Prostate gland (tissue), 2 donors: Measurements from ENCODE around the gene CCDC107. TPM values are rescaled to one million over a fixed set of nuclear protein-coding genes. Genes with fewer than 3 reads are reported as not detected.

Source experiments
- DNase-seq: peaks from one replicate; pipeline ENCODE4 v3.0.0-alpha.2; 2019; ENCODE audit warnings: low spot score
- H3K27ac ChIP-seq, 2 donors: fragments of 200-600 bp; sonication (generic); 2 replicates each; pipeline ENCODE4 v1.5.1; 2017 to 2019
- H3K27me3 ChIP-seq: fragments of 200-600 bp; sonication (generic); replicated peaks from 2 replicates; pipeline ENCODE4 v1.5.1; 2019; ENCODE audit not compliant: insufficient read depth
- H3K36me3 ChIP-seq, 2 donors: fragments of 200-600 bp; sonication (generic); 1 replicate in 1 of 2; 2 replicates in 1 of 2; pipeline versions ENCODE4 v1.5.1 to v1.8.1; 2017 to 2019
- H3K4me1 ChIP-seq: fragments of 200-600 bp; sonication (generic); replicated peaks from 2 replicates; pipeline ENCODE4 v1.5.1; 2019
- H3K4me3 ChIP-seq, 2 donors: fragments of 200-600 bp; sonication (generic); 2 replicates each; pipeline ENCODE4 v1.5.1; 2017 to 2019
- H3K9me3 ChIP-seq: fragments of 200-600 bp; sonication (generic); 2 replicates; pipeline ENCODE4 v1.5.1; 2017
- POLR2A ChIP-seq: fragments of 450-650 bp; IDR thresholded peaks from one replicate; pipeline ENCODE4 v1.6.1; 2016; ENCODE audit warnings: antibody characterized with exemption, mild to moderate bottlenecking
- POLR2AphosphoS5 ChIP-seq: sonication (generic); formaldehyde crosslinking; IDR thresholded peaks from one replicate; pipeline ENCODE4 v1.6.1; 2017; ENCODE audit warnings: antibody characterized with exemption
- WGBS: methylation state at CpG from one replicate; pipeline ENCODE4 v1.1.5; 2018; 5-methylcytosine and 5-hydroxymethylcytosine counted together
- intact Hi-C: fragments of 100-400 bp; cut with DNase I; formaldehyde crosslinking; loops from one replicate; pipeline ENCODE4 v1.14.2; 2022
- total RNA-seq, 2 donors: library from RNA; depleted of rRNA; stranded (reverse); fragments of >200 nt; gene quantifications; one replicate each; pipeline ENCODE4 v1.1.0, GENCODE V29; 2016
- TF ChIP-seq, protein P1 (sequence below), 4 experiments: fragments of 200-600 bp in 2 of 4; fragments of 450-650 bp in 2 of 4; sonication (generic) in 2 of 4; IDR thresholded peaks; 1 replicate in 3 of 4; 2 replicates in 1 of 4; pipeline ENCODE4 v1.5.1; 2016 to 2019; ENCODE audit warnings: antibody characterized with exemption in 4 of 4, mild to moderate bottlenecking in 2 of 4, moderate library complexity in 2 of 4

The CCDC107 gene
- total RNA-seq, 2 donors from 2014 or later, result 22.8 to 26.2 TPM

DNA sequence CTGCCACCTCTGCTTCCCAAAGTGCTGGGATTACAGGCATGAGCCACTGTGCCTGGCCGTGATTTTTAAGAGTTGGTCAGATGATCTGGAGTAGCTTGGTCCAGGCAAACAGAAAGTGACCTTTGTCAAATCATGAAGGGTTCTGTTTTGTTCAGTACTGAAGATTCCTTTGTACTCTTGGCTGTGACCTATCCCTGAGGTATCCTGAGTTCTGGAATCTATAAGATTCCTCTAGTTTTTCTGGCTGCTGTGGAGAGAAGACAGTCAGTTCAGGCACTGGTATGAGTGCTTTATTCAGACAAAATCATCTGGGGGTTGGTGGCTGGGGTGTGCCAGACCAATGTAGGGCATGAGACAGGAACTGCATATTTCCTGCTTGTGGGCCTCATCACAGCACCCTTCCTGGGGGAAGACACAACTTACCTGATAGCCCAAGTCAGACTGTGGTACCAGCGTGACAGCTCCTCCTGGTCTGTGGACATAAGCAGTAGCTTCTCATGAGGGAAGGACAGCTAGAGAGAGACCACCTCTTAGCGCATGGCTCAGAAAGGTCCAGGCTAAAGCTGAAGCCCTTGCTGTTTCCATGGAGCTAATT, 3.8 kb downstream of the CCDC107 start:
- TF ChIP-seq, protein P1, sequence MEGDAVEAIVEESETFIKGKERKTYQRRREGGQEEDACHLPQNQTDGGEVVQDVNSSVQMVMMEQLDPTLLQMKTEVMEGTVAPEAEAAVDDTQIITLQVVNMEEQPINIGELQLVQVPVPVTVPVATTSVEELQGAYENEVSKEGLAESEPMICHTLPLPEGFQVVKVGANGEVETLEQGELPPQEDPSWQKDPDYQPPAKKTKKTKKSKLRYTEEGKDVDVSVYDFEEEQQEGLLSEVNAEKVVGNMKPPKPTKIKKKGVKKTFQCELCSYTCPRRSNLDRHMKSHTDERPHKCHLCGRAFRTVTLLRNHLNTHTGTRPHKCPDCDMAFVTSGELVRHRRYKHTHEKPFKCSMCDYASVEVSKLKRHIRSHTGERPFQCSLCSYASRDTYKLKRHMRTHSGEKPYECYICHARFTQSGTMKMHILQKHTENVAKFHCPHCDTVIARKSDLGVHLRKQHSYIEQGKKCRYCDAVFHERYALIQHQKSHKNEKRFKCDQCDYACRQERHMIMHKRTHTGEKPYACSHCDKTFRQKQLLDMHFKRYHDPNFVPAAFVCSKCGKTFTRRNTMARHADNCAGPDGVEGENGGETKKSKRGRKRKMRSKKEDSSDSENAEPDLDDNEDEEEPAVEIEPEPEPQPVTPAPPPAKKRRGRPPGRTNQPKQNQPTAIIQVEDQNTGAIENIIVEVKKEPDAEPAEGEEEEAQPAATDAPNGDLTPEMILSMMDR (IDR thresholded peaks at IDR 0.05), result no peak
- TF ChIP-seq POLR2A (no peak), POLR2AphosphoS5 (no peak)
- Histone ChIP-seq H3K4me3 (no peak overlapping the region), H3K27ac (peak overlapping the region; percentile 85 to 93), H3K36me3 (no peaks in the 10 kb centered on the region), H3K9me3 (no peaks in the 10 kb centered on the region), H3K27me3 (no peaks in the 10 kb centered on the region), H3K4me1 (no peaks in the 10 kb centered on the region)
- no peak for DNase-seq
- intact Hi-C loops, result loop anchor here (5.0 kb wide), 1 partner anchor 35 kb away; no protein-coding TSS in a partner anchor
- WGBS, result 80% methylated on average over 3 of the region's 3 CpGs

DNA sequence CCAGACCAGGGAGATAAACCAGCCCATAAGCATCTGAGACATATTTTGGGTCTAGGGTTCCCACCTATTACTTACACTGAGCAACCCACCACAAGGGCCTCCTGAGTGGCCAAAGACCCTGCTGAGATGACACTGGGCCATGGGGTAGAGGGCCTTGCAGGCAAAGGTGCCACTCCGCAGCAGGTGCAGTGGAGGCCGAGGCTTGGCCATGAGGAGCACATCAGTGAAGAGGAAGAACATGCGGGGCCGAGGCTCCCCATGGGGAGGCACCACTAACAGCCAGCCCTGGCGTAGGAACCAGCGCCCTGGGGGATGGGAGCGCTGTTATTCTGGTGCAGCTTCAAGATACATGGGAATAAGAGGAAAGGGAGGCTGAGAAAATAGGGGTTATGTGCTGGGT, 4.3 kb downstream of the CCDC107 start:
- no peaks in the 10 kb centered on the region for H3K9me3 ChIP-seq
- no peaks in the 10 kb centered on the region for H3K36me3 ChIP-seq
- H3K27ac ChIP-seq, result peak overlapping the region; percentile 85 to 93
- TF ChIP-seq, protein P1 (IDR thresholded peaks at IDR 0.05), result no peak
- no peak for TF ChIP-seq POLR2AphosphoS5
- TF ChIP-seq POLR2A, result no peak
- WGBS, result 92% methylated on average over 7 of the region's 7 CpGs
- no peaks in the 10 kb centered on the region for H3K4me1 ChIP-seq
- no peak overlapping the region for H3K4me3 ChIP-seq
- no peaks in the 10 kb centered on the region for H3K27me3 ChIP-seq
- DNase-seq, result no peak
- intact Hi-C loops, result loop anchor here (5.0 kb wide), 1 partner anchor 35 kb away; no protein-coding TSS in a partner anchor

DNA sequence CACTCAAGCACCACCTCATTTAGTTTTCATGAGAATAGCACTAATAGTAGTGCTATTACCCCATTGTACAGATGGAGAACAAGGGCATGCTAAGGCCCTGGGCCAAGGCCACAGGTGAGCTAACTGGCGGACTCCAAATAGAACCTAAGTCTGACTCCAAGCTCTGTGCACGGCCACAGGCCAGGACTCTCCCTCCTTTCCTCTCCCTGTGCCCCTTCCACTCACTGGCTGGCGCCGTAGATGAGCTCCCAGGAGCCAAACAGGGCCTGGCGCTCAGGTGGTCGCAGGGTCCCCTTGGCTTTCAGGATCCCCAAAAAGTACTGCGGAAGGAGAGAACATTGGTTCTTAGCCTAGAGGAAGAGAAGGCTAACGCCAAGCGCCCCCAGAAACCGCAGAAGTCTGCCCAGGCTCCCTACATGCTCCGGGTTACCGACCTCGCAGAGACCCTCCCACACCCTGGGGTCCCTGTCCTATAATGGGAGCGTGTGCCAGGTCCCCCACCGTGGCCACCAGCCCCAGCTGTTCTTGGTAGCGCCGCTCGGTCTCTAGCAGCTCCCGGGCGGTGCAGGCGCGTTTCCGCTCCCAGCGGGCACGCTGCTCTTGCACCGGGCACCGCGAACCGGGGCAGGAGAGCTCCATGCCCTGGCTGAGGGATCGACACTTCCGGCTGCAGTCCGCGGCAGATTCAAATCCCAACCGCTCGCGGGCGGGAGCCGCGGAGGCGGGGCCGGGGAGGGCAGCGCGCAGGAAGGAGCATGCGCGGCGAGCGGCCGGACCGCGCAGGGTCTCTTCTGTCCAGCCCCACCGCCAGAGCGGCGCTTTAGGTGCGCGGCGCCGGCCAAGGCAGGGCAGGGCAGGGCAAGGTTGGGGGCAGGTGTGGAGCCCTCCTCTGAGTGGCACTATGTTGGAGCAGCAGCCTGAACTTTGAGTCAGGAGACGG, 6.7 kb downstream of the CCDC107 start, which contains the start of gene ARHGEF39:
Gene ARHGEF39 (minus strand): TSS at position 665 of the 940 bp plus-strand sequence. CDS start 26 bp downstream, at position 639.
- intact Hi-C loops, result loop anchor here (1.0 to 5.0 kb wide), 2 partner anchors 12 to 32 kb away; no protein-coding TSS in a partner anchor
- Histone ChIP-seq H3K27me3 (no peaks in the 10 kb centered on the region), H3K9me3 (no peaks in the 10 kb centered on the region), H3K27ac (peak within 1 kb of the TSS; percentile 43 to 70), H3K4me3 (peak within 1 kb of the TSS; percentile 23 to 44), H3K36me3 (no peaks in the 10 kb centered on the region), H3K4me1 (no peaks in the 10 kb centered on the region)
- DNase-seq, result peak; percentile 59
- WGBS, result 9% methylated on average over 33 of the region's 58 CpGs
- peak; percentile 60 for TF ChIP-seq POLR2A
- peak; percentile 69 for TF ChIP-seq POLR2AphosphoS5
- TF ChIP-seq, protein P1 (IDR thresholded peaks at IDR 0.05), result peak in 3 of 4 experiments; percentile 19 to 36 (median 22)

DNA sequence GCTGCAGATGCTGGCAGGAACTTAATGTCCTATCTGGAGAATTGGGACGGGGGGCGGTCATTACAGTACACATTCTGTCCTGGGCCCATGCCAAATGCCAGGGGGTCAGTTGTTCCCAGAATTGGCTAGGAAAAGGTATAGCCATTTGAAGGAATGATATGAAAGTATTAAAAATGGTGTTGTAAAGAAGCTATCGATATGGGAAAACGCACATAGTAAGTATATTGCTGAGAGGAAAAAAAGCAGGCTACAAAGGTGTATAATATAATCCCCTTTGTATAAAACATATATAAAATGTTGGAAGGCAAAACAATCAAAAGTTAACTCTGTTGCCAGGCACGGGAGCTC, 7.4 kb downstream of the CCDC107 start:
- Histone ChIP-seq H3K4me1 (no peaks in the 10 kb centered on the region), H3K27me3 (no peaks in the 10 kb centered on the region), H3K27ac (peak overlapping the region; percentile 43 to 70), H3K4me3 (peak overlapping the region; percentile 23 to 44), H3K9me3 (no peaks in the 10 kb centered on the region), H3K36me3 (no peaks in the 10 kb centered on the region)
- no peak for DNase-seq
- WGBS, result 19% methylated on average over 5 of the region's 5 CpGs
- intact Hi-C loops, result no loop called here
- TF ChIP-seq, protein P1 (IDR thresholded peaks at IDR 0.05), result no peak
- no peak for TF ChIP-seq POLR2A
- no peak for TF ChIP-seq POLR2AphosphoS5
